T-cell (primary cell): Measurements from ENCODE around the gene PPP1R15B. TPM values are rescaled to one million over a fixed set of nuclear protein-coding genes. Genes with fewer than 3 reads are reported as not detected.
A peak's percentile ranks its signal among the peaks of the same experiment; 100 is the strongest.

Experiments used
- ATAC-seq, 4 experiments: fragments of 200-7000 bp in 3 of 4; fragments of 150-1000 bp in 1 of 4; cut with Tn5 transposase; replicated peaks in 1 of 4; 1 replicate in 3 of 4; 2 replicates in 1 of 4; pipeline ENCODE4 v1.10.0; 2021; ENCODE audit warnings: moderate library complexity in 3 of 4, mild to moderate bottlenecking in 2 of 4, moderate number of reproducible peaks in 1 of 4
- CTCF ChIA-PET, 2 donors: fragments of 300-600 bp; sonication (Branson Sonifier 250); formaldehyde crosslinking; loops; one replicate each; lab custom pipeline; 2022; ENCODE audit warnings: antibody characterized with exemption in 2 of 2; lab: Charles Lee
- POLR2A ChIA-PET, 2 donors: fragments of 300-600 bp; sonication (Branson Sonifier 250); formaldehyde crosslinking; loops; one replicate each; lab custom pipeline; 2022; ENCODE audit warnings: antibody characterized with exemption in 2 of 2; lab: Charles Lee
- DNase-seq, 35 experiments: peaks; one replicate each; pipeline versions ENCODE4 v3.0.0 to v3.0.0-alpha.2; 2013 to 2023
- H3K27ac ChIP-seq: one replicate; pipeline ENCODE4 v1.5.1; 2013; ENCODE audit warnings: low read length
- H3K27me3 ChIP-seq, 2 experiments: replicated peaks in 1 of 2; 1 replicate in 1 of 2; 2 replicates in 1 of 2; pipeline versions ENCODE4 v1.6.1 to v1.7.0; 2013; ENCODE audit warnings: low read length in 1 of 2, mixed read lengths in 1 of 2; ENCODE audit not compliant: control insufficient read depth in 2 of 2, insufficient read depth in 2 of 2; ENCODE audit errors: extremely low read depth in 1 of 2
- H3K36me3 ChIP-seq, 2 donors: 1 replicate in 1 of 2; 2 replicates in 1 of 2; pipeline versions ENCODE4 v1.6.1 to v1.7.0; 2013; ENCODE audit warnings: low read length in 1 of 2; ENCODE audit not compliant: control insufficient read depth in 2 of 2, insufficient read depth in 1 of 2; ENCODE audit errors: extremely low read depth in 1 of 2
- H3K4me1 ChIP-seq, 2 experiments: 1 replicate in 1 of 2; 2 replicates in 1 of 2; pipeline versions ENCODE4 v1.6.1 to v1.7.0; 2013; ENCODE audit warnings: low read length in 2 of 2, mixed read lengths in 1 of 2; ENCODE audit not compliant: insufficient read depth in 2 of 2, control insufficient read depth in 1 of 2; ENCODE audit errors: extremely low read depth in 1 of 2
- H3K4me3 ChIP-seq, 2 donors: 1 replicate in 1 of 2; 2 replicates in 1 of 2; pipeline versions ENCODE4 v1.5.1 to v1.7.0; 2013; ENCODE audit warnings: mild to moderate bottlenecking in 2 of 2, low read length in 1 of 2, moderate library complexity in 1 of 2; ENCODE audit not compliant: control insufficient read depth in 1 of 2; ENCODE audit errors: extremely low read depth in 1 of 2
- H3K9me3 ChIP-seq: 2 replicates; pipeline ENCODE4 v1.7.0; 2013
- H3K27ac Mint-ChIP-seq, 2 donors: one replicate each; pipeline ENCODE4 v1.8.0; 2020 to 2021; ENCODE audit warnings: mild to moderate bottlenecking in 2 of 2, mixed read lengths in 2 of 2
- H3K27me3 Mint-ChIP-seq, 2 donors: one replicate each; pipeline ENCODE4 v1.8.0; 2021 to 2022; ENCODE audit warnings: mixed read lengths in 2 of 2
- H3K36me3 Mint-ChIP-seq: one replicate; pipeline ENCODE4 v1.8.0; 2021; ENCODE audit warnings: mixed read lengths
- H3K4me1 Mint-ChIP-seq, 3 donors: one replicate each; pipeline ENCODE4 v1.8.0; 2020 to 2022; ENCODE audit warnings: mixed read lengths in 3 of 3, mild to moderate bottlenecking in 1 of 3
- H3K4me3 Mint-ChIP-seq, 3 donors: one replicate each; pipeline ENCODE4 v1.8.0; 2020 to 2022; ENCODE audit warnings: mild to moderate bottlenecking in 3 of 3, mixed read lengths in 3 of 3, moderate library complexity in 3 of 3
- H3K9me3 Mint-ChIP-seq, 3 donors: one replicate each; pipeline ENCODE4 v1.8.0; 2020 to 2022; ENCODE audit warnings: mixed read lengths in 3 of 3
- WGBS: methylation state at CpG from one replicate; pipeline ENCODE4 v1.1.5; 2013; ENCODE audit warnings: missing lambda C conversion rate; ENCODE audit not compliant: insufficient coverage; 5-methylcytosine and 5-hydroxymethylcytosine counted together
- total RNA-seq, 35 experiments: library from RNA in 6 of 35; stranded (reverse) in 6 of 35; fragments of 120-200 nt in 1 of 35; gene quantifications; one replicate each; pipeline versions ENCODE4 v1.2.1 to v1.2.4 and lab custom pipeline; 2013 to 2026

The PPP1R15B gene
- total RNA-seq, 5 donors from 2014 or later (not counting 1 experiment from before 2014, with no cell fraction given): 67.9 to 151 (median 70.6) TPM

- Histone ChIP-seq H3K27me3 (no peaks in the 10 kb centered on the region), H3K4me3 (no peak overlapping the region), H3K9me3 (no peaks in the 10 kb centered on the region), H3K36me3 (peaks cover 2 to 64% of the 10 kb centered on the region in 2 donors), H3K27ac (no peak overlapping the region), H3K4me1 (peaks cover 7 to 27% of the 10 kb centered on the region in 2 experiments)
- Mint-ChIP-seq H3K9me3 (no peaks in the 10 kb centered on the region), H3K4me3 (no peak overlapping the region), H3K27me3 (no peaks in the 10 kb centered on the region), H3K36me3 (peaks cover 46% of the 10 kb centered on the region), H3K4me1 (peaks cover 18 to 37% (median 20%) of the 10 kb centered on the region in 3 donors), H3K27ac (peak overlapping the region; percentile 74 to 82)
- CTCF ChIA-PET: interaction anchor here (0.6 to 7.0 kb wide), 27 partner anchors 8 to 360 kb away, joined by 3 to 67 read pairs (median 5); partner anchors contain the start of genes MDM4 (in 2 of the 2) and PIK3C2B (in 2 of the 2)
- DNase-seq: peak; percentile 60 to 87 (median 75)
- POLR2A ChIA-PET: interaction anchor here (0.6 to 1.8 kb wide), 5 partner anchors 51 to 103 kb away, joined by 3 to 9 read pairs (median 5); no protein-coding TSS in a partner anchor
- WGBS: 52% methylated on average over 6 of the region's 11 CpGs
- ATAC-seq: peak; percentile 86 to 98 (median 94)
Observed at GRCh38 chr1:204446413-204447111, 34.9 kb upstream of the PPP1R15B start.

DNA sequence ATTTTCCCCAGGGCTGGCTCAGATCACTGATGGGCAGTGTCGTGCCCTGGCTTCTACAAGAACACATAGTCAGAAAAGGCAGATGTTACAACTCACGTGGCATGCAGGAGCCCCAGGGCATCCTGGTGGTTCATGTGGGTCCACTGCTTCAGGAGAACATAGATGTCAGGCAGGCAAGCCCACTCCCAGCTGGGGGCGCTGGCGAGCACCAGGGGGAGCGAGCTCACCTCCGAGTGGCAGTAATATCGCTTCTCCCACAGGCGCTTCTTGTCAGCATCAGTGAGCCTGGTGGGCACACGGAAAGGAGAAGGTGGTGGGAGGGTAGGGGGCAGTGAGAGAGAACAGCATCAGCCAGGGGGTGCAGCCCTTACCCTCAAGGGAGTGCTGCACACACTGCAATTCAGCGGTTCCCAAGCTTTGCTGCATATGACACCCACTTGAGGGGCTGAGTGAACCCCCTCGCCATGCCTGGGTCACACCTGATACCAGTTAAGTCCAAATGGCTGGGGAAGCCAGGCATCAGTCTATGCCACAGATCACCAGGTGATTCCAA lies 34.3 kb upstream of the PPP1R15B start:
- no peaks in the 10 kb centered on the region for H3K27me3 Mint-ChIP-seq
- peaks cover 2 to 68% of the 10 kb centered on the region in 2 donors for H3K36me3 ChIP-seq
- DNase-seq (peak in 33 of 35 experiments; percentile 8 to 63 (median 37)), ATAC-seq (peak in 3 of 4 experiments; percentile 33 to 35 (median 33))
- POLR2A ChIA-PET: interaction anchor here (0.8 to 1.8 kb wide), 5 partner anchors 52 to 61 kb away, joined by 3 to 9 read pairs (median 3); no protein-coding TSS in a partner anchor
- H3K9me3 ChIP-seq: no peaks in the 10 kb centered on the region
- no peak overlapping the region for H3K27ac Mint-ChIP-seq
- no peak overlapping the region for H3K4me3 Mint-ChIP-seq
- H3K4me3 ChIP-seq: no peak overlapping the region
- no peak overlapping the region for H3K27ac ChIP-seq
- peaks cover 17 to 33% (median 18%) of the 10 kb centered on the region in 3 donors for H3K4me1 Mint-ChIP-seq
- H3K4me1 ChIP-seq: peaks cover 5 to 26% of the 10 kb centered on the region in 2 experiments
- CTCF ChIA-PET: interaction anchor here (0.7 to 7.0 kb wide), 18 partner anchors 12 to 361 kb away, joined by 3 to 67 read pairs (median 8); partner anchors contain the start of gene PIK3C2B (in 2 of the 2)
- H3K36me3 Mint-ChIP-seq: peaks cover 51% of the 10 kb centered on the region
- H3K9me3 Mint-ChIP-seq: no peaks in the 10 kb centered on the region
- no peaks in the 10 kb centered on the region for H3K27me3 ChIP-seq
- WGBS: 74% methylated on average over 8 of the region's 11 CpGs

DNA sequence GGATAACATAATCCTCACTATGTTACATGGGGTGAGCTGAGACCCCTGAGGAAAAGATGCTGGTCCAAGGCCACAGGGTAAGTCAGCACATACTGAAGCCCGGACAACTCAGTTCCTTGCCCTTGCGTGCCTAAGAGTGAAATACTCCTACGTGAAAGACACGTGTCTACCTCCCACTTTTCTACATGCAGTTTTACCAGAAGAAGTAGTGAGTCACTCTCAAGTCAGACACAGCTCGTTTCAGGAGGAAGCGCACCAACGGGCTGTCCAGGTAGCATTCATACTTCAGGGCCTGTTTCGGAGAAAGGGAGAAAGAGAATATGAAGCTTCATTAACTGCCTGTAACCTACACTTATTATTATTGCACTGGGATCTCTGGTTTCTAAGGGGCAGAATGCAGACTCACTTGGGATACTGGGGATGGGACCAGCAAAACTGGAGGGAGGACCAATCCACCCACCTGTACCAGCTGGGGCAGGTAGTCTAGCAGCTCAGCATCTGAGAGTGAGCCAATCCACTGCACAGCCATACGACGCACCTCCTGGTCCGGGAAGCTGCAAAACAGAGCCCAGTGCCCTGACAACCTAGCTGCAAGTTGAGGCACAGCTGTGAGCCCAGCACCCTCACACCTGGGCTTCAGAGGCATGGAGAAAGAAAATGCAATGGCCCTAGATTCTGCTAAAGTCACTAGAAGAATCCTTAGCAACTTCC lies 32.4 kb upstream of the PPP1R15B start:
- no peak overlapping the region for H3K4me3 ChIP-seq
- Mint-ChIP-seq H3K4me1 (peaks cover 4 to 21% (median 8%) of the 10 kb centered on the region in 3 donors), H3K27ac (no peak overlapping the region), H3K9me3 (no peaks in the 10 kb centered on the region), H3K27me3 (no peaks in the 10 kb centered on the region), H3K4me3 (no peak overlapping the region), H3K36me3 (peaks cover 61% of the 10 kb centered on the region)
- no peaks in the 10 kb centered on the region for H3K9me3 ChIP-seq
- 78% methylated on average over 5 of the region's 11 CpGs for WGBS
- H3K4me1 ChIP-seq: peaks cover 2 to 14% of the 10 kb centered on the region in 2 experiments
- no peak overlapping the region for H3K27ac ChIP-seq
- DNase-seq: no peak
- ATAC-seq: no peak
- peaks cover 2 to 63% of the 10 kb centered on the region in 2 donors for H3K36me3 ChIP-seq
- POLR2A ChIA-PET: no interaction called here
- H3K27me3 ChIP-seq: no peaks in the 10 kb centered on the region
- CTCF ChIA-PET: interaction anchor here (0.6 to 2.8 kb wide), 4 partner anchors 22 to 59 kb away, joined by 3 to 13 read pairs (median 4); no protein-coding TSS in a partner anchor

DNA sequence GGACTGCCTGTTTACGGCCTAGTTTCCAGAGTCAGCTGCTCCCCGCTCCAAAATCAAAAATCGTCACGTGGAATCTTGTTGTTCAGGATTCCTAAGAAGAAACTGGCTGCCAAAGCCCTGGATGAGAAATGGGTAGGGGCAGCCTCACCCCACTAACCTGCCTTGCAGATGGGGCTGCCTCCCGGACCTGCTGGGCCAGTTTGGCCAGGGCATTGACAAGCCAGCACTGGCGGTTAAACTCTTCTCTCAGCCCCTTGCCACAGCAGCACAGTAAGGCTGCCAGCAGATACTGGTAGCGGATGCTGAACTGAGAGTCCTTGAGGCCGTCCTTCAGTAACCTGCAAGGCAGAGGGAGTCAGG lies 31.6 kb upstream of the PPP1R15B start:
- Histone ChIP-seq H3K36me3 (peaks cover 2 to 69% of the 10 kb centered on the region in 2 donors), H3K27me3 (no peaks in the 10 kb centered on the region), H3K9me3 (no peaks in the 10 kb centered on the region), H3K27ac (no peak overlapping the region), H3K4me3 (no peak overlapping the region), H3K4me1 (peaks cover 2 to 14% of the 10 kb centered on the region in 2 experiments)
- Mint-ChIP-seq H3K36me3 (peaks cover 62% of the 10 kb centered on the region), H3K27me3 (no peaks in the 10 kb centered on the region), H3K27ac (no peak overlapping the region), H3K4me1 (peaks cover 4 to 15% (median 8%) of the 10 kb centered on the region in 3 donors), H3K4me3 (no peak overlapping the region), H3K9me3 (no peaks in the 10 kb centered on the region)
- POLR2A ChIA-PET: no interaction called here
- ATAC-seq (no peak), DNase-seq (no peak)
- 100% methylated on average over 5 of the region's 8 CpGs for WGBS
- CTCF ChIA-PET: interaction anchor here (1.2 to 2.8 kb wide), 3 partner anchors 55 to 60 kb away, joined by 3 to 13 read pairs (median 3); no protein-coding TSS in a partner anchor

DNA sequence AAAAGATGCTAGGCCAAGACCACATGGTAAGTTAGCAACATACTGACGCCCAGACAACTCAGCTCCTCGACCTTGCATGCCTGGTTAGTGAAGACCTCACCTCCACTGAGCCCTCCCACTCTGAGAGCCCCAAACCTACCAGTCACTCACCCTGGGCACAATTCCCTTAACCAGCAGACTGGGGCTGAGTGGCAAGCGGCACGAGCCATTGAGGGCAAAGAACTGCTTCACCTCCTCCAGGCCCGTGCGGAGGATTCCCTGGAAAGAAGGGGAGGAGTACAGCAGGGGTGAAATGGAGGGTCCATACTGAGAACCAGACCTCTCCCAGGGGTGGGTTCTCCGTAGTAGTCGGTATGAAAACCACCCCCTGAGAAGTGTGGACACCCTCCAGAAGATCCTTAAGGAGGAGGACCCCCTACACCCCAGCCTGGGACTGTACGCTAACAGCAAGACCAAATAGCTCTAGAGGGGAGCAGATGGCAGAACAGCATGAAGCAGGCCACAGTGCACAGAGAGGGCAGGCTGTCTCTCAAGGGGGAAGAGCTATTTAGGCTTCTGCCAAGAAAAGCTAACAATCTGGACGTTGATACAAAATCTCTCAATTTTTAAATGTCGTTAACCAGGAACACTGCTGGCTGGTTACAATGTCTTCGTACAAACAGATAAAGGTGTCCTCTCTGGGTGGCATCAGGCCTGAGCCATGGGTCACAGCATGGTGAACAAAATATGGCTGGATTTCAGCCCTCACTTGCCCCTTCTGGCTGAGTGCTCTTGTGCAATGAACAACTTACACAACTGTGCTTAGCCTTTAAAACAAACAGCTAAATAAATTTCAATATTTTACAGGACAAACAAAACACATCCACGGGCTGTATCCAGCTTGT lies 31.0 kb upstream of the PPP1R15B start:
- WGBS: 87% methylated on average over 7 of the region's 13 CpGs
- H3K9me3 Mint-ChIP-seq: no peaks in the 10 kb centered on the region
- H3K4me3 ChIP-seq: no peak overlapping the region
- POLR2A ChIA-PET: no interaction called here
- H3K27ac ChIP-seq: no peak overlapping the region
- no peak overlapping the region for H3K27ac Mint-ChIP-seq
- H3K27me3 Mint-ChIP-seq: no peaks in the 10 kb centered on the region
- H3K4me1 ChIP-seq: peaks cover 2 to 14% of the 10 kb centered on the region in 2 experiments
- no peaks in the 10 kb centered on the region for H3K27me3 ChIP-seq
- DNase-seq: no peak
- CTCF ChIA-PET: interaction anchor here (1.2 to 2.8 kb wide), 3 partner anchors 56 to 61 kb away, joined by 3 to 13 read pairs (median 3); no protein-coding TSS in a partner anchor
- H3K36me3 Mint-ChIP-seq: peaks cover 64% of the 10 kb centered on the region
- H3K36me3 ChIP-seq: peaks cover 2 to 75% of the 10 kb centered on the region in 2 donors
- H3K4me1 Mint-ChIP-seq: peaks cover 4 to 12% (median 8%) of the 10 kb centered on the region in 3 donors
- no peaks in the 10 kb centered on the region for H3K9me3 ChIP-seq
- H3K4me3 Mint-ChIP-seq: no peak overlapping the region
- no peak for ATAC-seq
